GM21526 (cell line): ENCODE results near the gene PIK3R2.
"Not testable (repeated sequence)": the region's sequence is repeated elsewhere in the genome, so short reads cannot be mapped to it uniquely, and the experiment has no call there.

Experiments used
- ATAC-seq: cut with Tn5 transposase; IDR thresholded peaks from one replicate; pipeline ENCODE4 v1.9.1; 2021; ENCODE audit warnings: moderate library complexity; ENCODE audit not compliant: unreplicated experiment, low FRiP score

The PIK3R2 gene

GRCh38 chr19:18150776-18151624, 2.0 kb upstream of the PIK3R2 start:
- no peak for ATAC-seq

- ATAC-seq = peak; percentile 60
Measured at GRCh38 chr19:18152442-18152816, 534 bp upstream of the PIK3R2 start.

GRCh38 chr19:18153556-18154134, 682 bp downstream of the PIK3R2 start:
- no peak for ATAC-seq

- no peak for ATAC-seq
Measured at GRCh38 chr19:18155095-18156087, 2.4 kb downstream of the PIK3R2 start.

GRCh38 chr19:18156268-18156667, 3.3 kb downstream of the PIK3R2 start:
- ATAC-seq = no peak

- no peak for ATAC-seq
Measured at GRCh38 chr19:18156841-18157464, 4.0 kb downstream of the PIK3R2 start.

- ATAC-seq = no peak
Measured at GRCh38 chr19:18157465-18158063, 4.6 kb downstream of the PIK3R2 start.

- no peak for ATAC-seq
Measured at GRCh38 chr19:18158467-18158866, 5.5 kb downstream of the PIK3R2 start.

- not testable (repeated sequence) for ATAC-seq
Measured at GRCh38 chr19:18159059-18159616, 6.2 kb downstream of the PIK3R2 start.

GRCh38 chr19:18159810-18160209, 6.8 kb downstream of the PIK3R2 start:
- no peak for ATAC-seq

- no peak for ATAC-seq
Measured at GRCh38 chr19:18160493-18160970, 7.6 kb downstream of the PIK3R2 start.

- peak; percentile 43 for ATAC-seq
Measured at GRCh38 chr19:18160971-18161635, 8.1 kb downstream of the PIK3R2 start.

GRCh38 chr19:18161636-18162002, 8.7 kb downstream of the PIK3R2 start:
- peak; percentile 4 for ATAC-seq

GRCh38 chr19:18164072-18164471, 11.1 kb downstream of the PIK3R2 start:
- no peak for ATAC-seq

- ATAC-seq = no peak
Measured at GRCh38 chr19:18165794-18166544, 13.0 kb downstream of the PIK3R2 start.

- ATAC-seq = no peak
Measured at GRCh38 chr19:18167011-18167410, 14.0 kb downstream of the PIK3R2 start.

GRCh38 chr19:18167975-18168645, 15.1 kb downstream of the PIK3R2 start:
- ATAC-seq = no peak
